HG03108 (cell line): ENCODE measurements around the gene ZBTB38.

ENCODE experiments used
- ATAC-seq: cut with Tn5 transposase; IDR thresholded peaks from one replicate; pipeline ENCODE4 v1.9.1; 2021; ENCODE audit warnings: moderate library complexity; ENCODE audit not compliant: unreplicated experiment

Gene ZBTB38

DNA sequence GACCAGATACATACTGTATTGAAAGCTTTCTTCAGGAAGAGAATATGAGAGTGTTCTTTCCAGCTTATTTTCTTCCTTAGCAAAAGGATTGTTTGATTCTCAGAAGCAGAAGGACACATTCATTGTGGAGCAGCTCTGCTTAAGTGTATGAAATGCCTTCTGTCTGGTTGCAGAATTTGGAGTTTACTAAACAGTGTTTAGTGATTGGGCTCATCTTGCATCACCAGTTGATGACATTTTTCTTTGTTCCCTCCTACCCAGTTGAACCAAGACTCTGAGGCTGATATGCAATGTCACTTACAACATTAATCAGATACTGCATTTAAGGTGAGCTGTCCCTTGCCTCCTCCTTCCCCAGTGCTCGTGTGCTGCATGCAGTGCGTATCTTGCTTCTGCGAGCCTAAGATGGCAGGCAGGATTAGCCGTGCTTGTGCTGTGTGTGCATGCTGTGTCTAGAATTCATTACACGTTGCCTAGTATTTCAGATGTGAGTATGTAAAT is 18.4 kb downstream of the ZBTB38 start:
- no peak for ATAC-seq

GRCh38 chr3:141387516-141387915 is 19.2 kb downstream of the ZBTB38 start:
- no peak for ATAC-seq

DNA sequence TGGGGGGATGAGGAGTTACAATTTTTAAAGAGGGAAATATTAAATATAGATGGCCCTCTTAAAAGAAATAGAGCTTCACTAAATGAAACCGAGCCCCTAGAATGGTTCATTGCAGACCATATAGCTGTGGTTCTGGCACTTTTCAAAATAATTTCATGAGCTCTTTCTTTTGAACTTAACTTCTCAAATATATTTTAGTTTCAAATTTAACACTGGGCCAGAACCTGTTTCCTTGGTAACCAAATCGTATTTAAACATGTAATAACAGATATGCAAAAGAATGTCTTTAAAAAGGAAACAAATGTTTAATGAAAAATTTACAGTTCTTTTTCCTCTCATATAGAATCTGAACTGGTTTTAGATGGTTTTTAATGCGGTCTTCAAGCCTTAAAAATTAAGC is 20.1 kb downstream of the ZBTB38 start:
- ATAC-seq = no peak

GRCh38 chr3:141388823-141389621 is 20.7 kb downstream of the ZBTB38 start:
- ATAC-seq = no peak

GRCh38 chr3:141389703-141390102 is 21.4 kb downstream of the ZBTB38 start:
- no peak for ATAC-seq

DNA sequence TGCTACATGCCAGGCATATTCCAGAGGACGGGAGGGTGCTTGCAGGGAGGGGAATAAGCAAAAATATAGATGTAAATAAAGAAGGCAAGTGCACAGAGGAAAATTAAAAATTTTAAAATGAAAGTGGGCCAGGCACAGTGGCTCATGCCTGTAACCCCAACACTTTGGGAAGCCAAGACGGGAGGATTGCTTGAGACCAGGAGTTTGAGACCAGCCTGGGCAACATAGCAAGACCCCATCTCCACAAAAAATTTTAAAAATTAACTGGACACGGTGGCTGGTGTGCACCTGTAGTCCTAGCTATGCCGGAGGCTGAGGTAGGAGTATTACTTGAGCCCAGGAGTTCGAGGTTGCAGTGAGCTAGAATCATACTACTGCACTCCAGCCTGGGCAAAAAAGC is 22.4 kb downstream of the ZBTB38 start:
- ATAC-seq = no peak

- ATAC-seq = no peak
Measured at GRCh38 chr3:141391298-141391990, 23.1 kb downstream of the ZBTB38 start.

DNA sequence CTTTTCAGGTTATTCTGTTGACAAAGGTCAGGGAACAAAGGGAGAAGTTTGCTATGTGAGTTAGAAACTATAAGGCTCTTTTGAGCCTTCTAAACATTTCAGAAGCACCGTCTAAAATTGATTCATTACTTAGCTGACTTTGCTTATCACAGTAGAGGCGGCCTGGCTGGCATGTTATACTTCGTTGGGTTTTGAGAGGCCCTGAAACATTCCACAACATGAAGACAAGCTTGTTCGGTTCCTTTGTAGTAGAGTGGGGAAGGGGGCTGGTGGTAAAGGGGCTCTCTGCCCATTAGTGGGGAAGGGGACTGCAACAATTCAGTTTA is 23.6 kb downstream of the ZBTB38 start:
- no peak for ATAC-seq

- ATAC-seq = no peak
Measured at GRCh38 chr3:141392416-141392815, 24.1 kb downstream of the ZBTB38 start.

- ATAC-seq = no peak
Measured at GRCh38 chr3:141392897-141393734, 24.8 kb downstream of the ZBTB38 start.

DNA sequence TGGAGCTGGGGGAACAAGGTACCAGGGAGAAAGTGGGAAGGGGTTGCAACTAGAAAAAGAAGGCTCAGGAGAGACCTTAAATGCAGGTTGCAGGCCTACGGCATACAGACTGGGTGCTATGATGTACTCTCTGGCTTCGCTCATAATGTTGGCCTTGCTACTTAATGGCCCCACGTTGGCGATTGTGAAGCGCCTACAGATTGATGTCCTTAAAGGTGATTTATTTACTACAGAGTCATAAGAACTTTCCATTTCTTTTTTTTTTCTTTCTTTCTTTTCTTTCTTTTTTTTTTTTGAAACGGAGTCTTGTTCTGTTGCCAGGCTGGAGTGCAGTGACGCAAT is 25.4 kb downstream of the ZBTB38 start:
- ATAC-seq = no peak

GRCh38 chr3:141394560-141394959 is 26.3 kb downstream of the ZBTB38 start:
- ATAC-seq = no peak

GRCh38 chr3:141395005-141395589 is 26.8 kb downstream of the ZBTB38 start:
- ATAC-seq = no peak

DNA sequence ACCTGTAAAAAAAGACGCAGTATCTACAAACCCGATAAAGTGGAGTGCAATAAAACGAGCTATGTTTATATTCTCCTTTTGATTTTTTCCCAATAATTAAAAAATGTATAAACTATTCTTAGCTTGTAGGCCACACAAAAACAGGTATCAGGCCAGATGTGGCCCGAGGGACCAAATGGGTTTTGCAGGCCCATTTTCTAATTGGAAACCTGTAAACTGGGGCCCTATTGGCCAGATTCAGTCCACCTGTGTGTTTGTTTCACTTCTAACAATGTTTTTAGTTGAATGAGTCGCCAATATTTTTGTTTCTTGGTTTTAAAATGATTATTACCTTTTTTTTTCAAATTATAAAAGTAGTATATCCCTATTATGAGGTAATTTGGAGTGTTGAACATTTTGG is 29.7 kb downstream of the ZBTB38 start:
- ATAC-seq = no peak

- ATAC-seq = no peak
Measured at GRCh38 chr3:141399200-141399599, 30.9 kb downstream of the ZBTB38 start.

GRCh38 chr3:141400073-141400971 is 32.0 kb downstream of the ZBTB38 start:
- ATAC-seq = no peak

DNA sequence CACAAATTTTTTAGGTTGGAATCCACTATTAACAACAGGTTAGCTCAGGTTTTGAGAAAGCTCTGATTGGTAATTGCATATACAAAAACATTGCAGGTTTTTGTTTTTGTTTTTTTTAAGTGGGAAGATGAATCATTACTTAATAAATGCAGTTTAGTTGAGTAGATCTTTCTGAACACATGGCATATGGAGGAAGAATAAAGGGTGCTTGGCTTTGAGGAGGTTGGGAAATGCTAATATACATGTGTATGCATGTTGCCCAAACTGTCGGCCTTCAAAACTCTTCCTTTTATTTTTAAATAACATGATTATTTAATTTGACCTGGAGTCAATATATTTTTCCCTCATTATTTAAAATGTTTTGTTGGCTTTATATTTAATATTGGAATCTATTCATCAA is 32.8 kb downstream of the ZBTB38 start:
- ATAC-seq = no peak

DNA sequence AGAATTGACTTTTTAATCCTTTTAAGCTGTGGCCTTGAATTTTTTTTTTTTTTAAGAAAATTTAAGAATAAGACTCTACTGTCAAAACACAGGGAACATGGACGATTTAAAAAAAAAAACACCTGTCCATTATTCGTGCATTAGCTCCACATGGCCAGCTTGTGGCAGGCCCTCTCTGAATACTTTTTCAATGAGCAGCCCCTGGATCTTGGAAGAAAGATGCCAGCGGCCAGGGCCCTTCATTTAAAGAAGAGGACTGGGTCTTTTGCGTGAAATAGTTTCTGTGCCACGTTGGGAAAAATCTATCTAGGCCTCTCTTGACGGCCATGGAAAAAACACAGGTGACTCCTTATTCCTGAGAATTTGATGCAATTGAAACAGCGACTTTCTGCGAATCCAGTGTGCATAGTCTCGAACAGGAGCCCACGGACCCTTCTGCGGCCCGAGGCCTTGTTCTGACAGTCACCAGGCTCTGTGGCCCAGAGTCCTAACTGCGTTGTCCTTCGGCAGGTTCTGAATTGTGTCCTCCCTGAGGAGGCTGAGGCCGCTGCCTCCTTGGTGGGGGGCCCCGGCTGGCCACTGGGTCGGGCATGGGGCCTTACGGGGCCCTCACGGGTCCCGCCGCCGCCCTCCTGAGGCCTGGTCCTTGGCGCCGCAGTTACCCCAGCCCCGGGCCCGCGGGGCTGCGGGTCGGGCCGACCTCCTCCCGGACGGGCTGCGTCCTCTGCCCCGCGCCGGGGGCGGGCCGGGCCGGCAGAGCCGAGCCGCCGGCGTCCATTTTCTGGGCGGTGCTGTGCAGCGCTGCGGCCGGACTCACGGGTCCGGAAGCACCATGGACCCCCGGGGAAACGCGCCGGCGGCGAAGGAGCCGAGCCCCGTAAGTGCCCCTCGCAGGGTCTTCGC is 33.5 kb downstream of the ZBTB38 start:
- peak; percentile 60 for ATAC-seq

DNA sequence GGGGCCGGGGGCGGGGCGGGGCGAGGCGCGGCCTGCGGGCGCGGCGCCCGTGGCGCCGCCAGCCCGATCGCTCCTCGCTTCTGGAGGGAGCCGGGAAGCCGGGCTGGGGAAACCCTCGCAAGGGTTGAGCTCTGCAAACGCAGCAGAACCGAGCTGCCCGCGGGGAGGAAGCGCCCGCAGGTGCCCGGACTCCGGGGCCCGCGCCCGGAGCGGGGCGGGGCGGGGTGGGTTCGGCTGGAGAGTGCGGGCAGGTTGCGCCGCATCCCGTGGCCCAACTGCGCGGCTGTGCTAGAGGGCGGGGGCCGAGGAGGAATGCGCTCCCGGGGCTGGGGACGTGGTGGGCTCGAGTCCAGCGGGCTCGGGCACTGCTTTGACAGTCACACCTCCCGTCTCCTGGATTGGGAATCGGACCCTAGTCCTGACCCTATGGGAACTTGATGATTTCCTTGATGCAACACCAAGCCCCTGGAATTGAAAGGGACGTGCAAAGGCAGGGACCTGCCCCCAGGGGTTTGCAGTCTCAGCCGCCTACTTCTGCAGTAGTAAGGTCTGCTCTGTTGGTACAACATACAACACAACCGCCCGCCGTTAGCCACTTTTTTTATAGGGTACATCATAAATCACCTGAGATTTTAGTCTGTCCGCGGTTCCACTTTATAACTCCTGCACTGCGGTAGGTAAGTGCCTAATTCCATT is 34.3 kb downstream of the ZBTB38 start:
- peak; percentile 43 for ATAC-seq
